GM21360 (cell line): ENCODE measurements around the gene CRTC1.

Experiments used
- ATAC-seq: cut with Tn5 transposase; IDR thresholded peaks from one replicate; pipeline ENCODE4 v1.9.1; 2021; ENCODE audit warnings: mild to moderate bottlenecking, moderate library complexity; ENCODE audit not compliant: unreplicated experiment

Gene CRTC1

GRCh38 chr19:18742838-18743783 is 59.6 kb downstream of the CRTC1 start:
- ATAC-seq = no peak

DNA sequence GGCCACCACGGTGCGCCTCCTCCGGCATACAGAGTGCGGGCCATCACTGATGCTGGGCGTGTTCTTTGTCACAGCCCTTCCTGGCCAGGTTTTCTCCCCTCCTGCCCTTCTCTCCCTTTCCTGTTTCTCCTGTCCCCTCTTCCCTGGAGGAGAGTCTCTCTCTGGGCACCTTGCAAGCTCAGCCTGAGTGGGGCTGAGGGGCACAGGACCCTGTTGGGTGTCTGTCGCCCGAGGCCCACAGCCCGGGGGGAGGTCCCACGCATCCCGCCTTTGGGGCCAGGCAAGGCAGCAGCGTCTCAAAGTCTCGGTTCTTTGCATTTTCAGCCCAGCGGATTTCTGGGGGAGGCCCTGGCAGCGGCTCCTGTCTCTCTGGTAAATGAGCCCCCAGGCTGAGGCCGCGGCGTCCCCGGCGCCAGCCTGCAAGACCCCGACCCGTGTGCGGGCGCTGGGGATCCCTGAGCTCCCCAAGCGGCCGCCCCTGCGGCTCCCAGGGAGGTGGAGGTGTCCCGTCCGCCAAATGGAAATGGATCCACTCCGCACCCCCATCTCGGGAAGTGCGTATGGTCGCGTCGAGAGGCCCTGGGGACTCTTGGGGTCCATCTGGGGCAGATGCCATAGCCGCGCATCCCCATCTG is 60.4 kb downstream of the CRTC1 start:
- no peak for ATAC-seq

GRCh38 chr19:18745012-18745735 is 61.7 kb downstream of the CRTC1 start:
- no peak for ATAC-seq

DNA sequence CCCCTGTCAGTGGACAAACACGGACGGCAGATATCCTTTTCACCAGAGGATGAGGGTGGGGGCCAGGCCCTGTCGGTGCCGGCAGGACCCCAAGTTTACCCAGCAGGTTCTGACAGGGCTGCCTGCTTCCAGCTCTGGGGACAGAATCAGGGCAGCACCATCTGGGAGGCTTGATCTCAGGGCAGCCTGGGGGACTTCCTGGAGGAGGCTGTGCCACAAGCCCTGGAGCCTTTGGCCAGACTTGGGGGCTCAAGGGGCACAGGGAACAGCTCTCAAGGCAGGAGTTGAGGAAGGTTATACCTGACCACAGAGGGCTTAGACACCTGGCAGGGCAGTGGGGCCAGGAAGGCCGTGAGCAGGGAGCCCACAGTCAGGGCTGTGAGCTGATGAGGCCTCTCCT is 62.5 kb downstream of the CRTC1 start:
- ATAC-seq = no peak

GRCh38 chr19:18746401-18747325 is 63.2 kb downstream of the CRTC1 start:
- no peak for ATAC-seq

GRCh38 chr19:18749362-18750231 is 66.1 kb downstream of the CRTC1 start:
- no peak for ATAC-seq

GRCh38 chr19:18750295-18750970 is 67.0 kb downstream of the CRTC1 start:
- no peak for ATAC-seq

GRCh38 chr19:18751571-18751970 is 68.1 kb downstream of the CRTC1 start:
- ATAC-seq = no peak

GRCh38 chr19:18754501-18754900 is 71.0 kb downstream of the CRTC1 start:
- ATAC-seq = no peak

- ATAC-seq = no peak
Measured at GRCh38 chr19:18756896-18757295, 73.4 kb downstream of the CRTC1 start.

DNA sequence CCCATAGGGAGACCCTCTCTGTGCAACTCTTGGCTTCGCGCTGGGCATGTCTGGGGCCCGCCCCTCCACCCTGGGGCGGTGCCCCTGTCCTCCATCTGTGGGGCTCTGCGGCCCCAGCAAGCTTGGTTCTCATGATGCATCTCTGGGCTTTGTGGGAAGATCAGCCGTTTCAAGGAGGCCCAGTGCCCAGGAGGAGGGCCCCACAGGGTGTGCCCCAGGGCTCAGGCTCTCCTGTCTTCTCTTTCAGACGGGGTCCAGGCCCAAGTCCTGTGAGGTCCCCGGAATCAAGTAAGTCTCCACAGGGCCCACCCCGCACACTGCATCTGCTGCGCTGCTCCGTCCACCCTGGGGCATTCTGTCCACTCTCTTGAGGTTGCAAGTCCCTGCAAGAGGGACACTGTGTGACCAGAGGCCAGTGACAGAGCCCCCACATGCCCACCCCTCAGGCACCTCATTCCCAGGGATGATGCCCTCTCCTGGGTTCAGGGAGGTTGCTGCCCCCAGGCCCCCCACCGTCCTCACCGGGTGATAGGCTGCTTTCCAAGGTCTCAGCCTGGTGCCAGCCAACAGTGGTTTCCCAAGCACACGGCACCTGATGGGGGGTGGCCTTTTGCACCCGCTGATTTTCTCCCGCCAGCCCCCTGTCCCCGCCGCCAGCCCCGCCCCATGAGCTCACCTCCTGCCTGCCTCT is 76.0 kb downstream of the CRTC1 start:
- no peak for ATAC-seq

DNA sequence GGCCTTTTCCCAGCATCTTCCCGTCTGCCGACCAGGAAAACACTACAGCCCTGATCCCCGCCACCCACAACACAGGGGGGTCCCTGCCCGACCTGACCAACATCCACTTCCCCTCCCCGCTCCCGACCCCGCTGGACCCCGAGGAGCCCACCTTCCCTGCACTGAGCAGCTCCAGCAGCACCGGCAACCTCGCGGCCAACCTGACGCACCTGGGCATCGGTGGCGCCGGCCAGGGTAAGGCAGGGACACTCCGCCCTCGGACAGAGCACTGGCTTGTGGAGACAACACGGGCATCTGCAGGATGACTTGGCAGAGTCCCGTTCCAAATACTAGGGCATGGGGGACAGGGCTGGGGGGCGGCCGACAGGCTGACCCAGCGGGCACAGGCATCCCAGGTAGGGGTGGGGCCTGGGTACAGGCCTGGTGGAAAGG is 76.5 kb downstream of the CRTC1 start:
- ATAC-seq = no peak

- no peak for ATAC-seq
Measured at GRCh38 chr19:18760440-18761383, 77.2 kb downstream of the CRTC1 start.

GRCh38 chr19:18761531-18762110 is 78.1 kb downstream of the CRTC1 start:
- ATAC-seq = no peak

- no peak for ATAC-seq
Measured at GRCh38 chr19:18762125-18763023, 78.9 kb downstream of the CRTC1 start.
